ENCODE data around the gene AGBL1.

Gene AGBL1

GRCh38 chr15:86879250-86880229 lies 799.9 kb downstream of the AGBL1 start:
- H3K4me3 ChIP-seq = no peak overlapping the region
- peaks cover 22% of the 10 kb centered on the region for H3K4me1 ChIP-seq
- no peaks in the 10 kb centered on the region for H3K9me3 ChIP-seq
- no peaks in the 10 kb centered on the region for H3K36me3 ChIP-seq (replicated peaks)
- in situ Hi-C loops (cut with MboI; ENCODE audit: low sequenced_read_pairs) = no loop called here
- DNase-seq (ENCODE audit: low spot score in 2 of 2) = no peak
- no peaks in the 10 kb centered on the region for H3K27me3 ChIP-seq (ENCODE audit: low read depth)

GRCh38 chr15:86885616-86886015 lies 805.9 kb downstream of the AGBL1 start:
- no peaks in the 10 kb centered on the region for H3K36me3 ChIP-seq (replicated peaks)
- H3K4me1 ChIP-seq = no peaks in the 10 kb centered on the region
- H3K4me3 ChIP-seq = no peak overlapping the region
- DNase-seq (ENCODE audit: low spot score in 2 of 2) = no peak
- H3K9me3 ChIP-seq = no peaks in the 10 kb centered on the region
- in situ Hi-C loops (cut with MboI; ENCODE audit: low sequenced_read_pairs) = no loop called here
- H3K27me3 ChIP-seq (ENCODE audit: low read depth) = no peaks in the 10 kb centered on the region

GRCh38 chr15:86892774-86893449 lies 813.2 kb downstream of the AGBL1 start:
- Histone ChIP-seq H3K36me3 (replicated peaks) (no peaks in the 10 kb centered on the region), H3K4me1 (no peaks in the 10 kb centered on the region), H3K4me3 (no peak overlapping the region), H3K27me3 (ENCODE audit: low read depth) (no peaks in the 10 kb centered on the region), H3K9me3 (no peaks in the 10 kb centered on the region)
- in situ Hi-C loops (cut with MboI; ENCODE audit: low sequenced_read_pairs) = no loop called here
- no peak for DNase-seq (ENCODE audit: low spot score in 2 of 2)

GRCh38 chr15:86894269-86894668 lies 814.6 kb downstream of the AGBL1 start:
- H3K27me3 ChIP-seq (ENCODE audit: low read depth) = no peaks in the 10 kb centered on the region

GRCh38 chr15:86903642-86904421 lies 824.2 kb downstream of the AGBL1 start:
- H3K36me3 ChIP-seq (replicated peaks) = no peaks in the 10 kb centered on the region
- no peaks in the 10 kb centered on the region for H3K4me1 ChIP-seq
- DNase-seq (ENCODE audit: low spot score in 2 of 2) = no peak
- H3K9me3 ChIP-seq = peaks cover 6% of the 10 kb centered on the region; the same call in 1 of the 2 replicates
- H3K27me3 ChIP-seq (ENCODE audit: low read depth) = no peaks in the 10 kb centered on the region
- H3K4me3 ChIP-seq = no peak overlapping the region
- in situ Hi-C loops (cut with MboI; ENCODE audit: low sequenced_read_pairs) = no loop called here

More at GRCh38 chr15:86894269-86894668, 814.6 kb downstream of the AGBL1 start:
- Histone ChIP-seq H3K36me3 (replicated peaks) (no peaks in the 10 kb centered on the region), H3K4me3 (no peak overlapping the region), H3K9me3 (no peaks in the 10 kb centered on the region), H3K4me1 (no peaks in the 10 kb centered on the region)
- in situ Hi-C loops (cut with MboI; ENCODE audit: low sequenced_read_pairs) = no loop called here
- DNase-seq (ENCODE audit: low spot score in 2 of 2) = no peak

- no peaks in the 10 kb centered on the region for H3K27me3 ChIP-seq (ENCODE audit: low read depth)
- H3K36me3 ChIP-seq (replicated peaks) = no peaks in the 10 kb centered on the region
- H3K4me1 ChIP-seq = no peaks in the 10 kb centered on the region
- no peak for DNase-seq (ENCODE audit: low spot score in 2 of 2)
- no peak overlapping the region for H3K4me3 ChIP-seq
- in situ Hi-C loops (cut with MboI; ENCODE audit: low sequenced_read_pairs) = no loop called here
- H3K9me3 ChIP-seq = peaks cover 10% of the 10 kb centered on the region; the same call in 1 of the 2 replicates
Observed at GRCh38 chr15:86905625-86906256, 826.1 kb downstream of the AGBL1 start.

- peaks cover 10% of the 10 kb centered on the region; the same call in 1 of the 2 replicates for H3K9me3 ChIP-seq
- H3K36me3 ChIP-seq (replicated peaks) = no peaks in the 10 kb centered on the region
- no peaks in the 10 kb centered on the region for H3K4me1 ChIP-seq
- H3K4me3 ChIP-seq = no peak overlapping the region
- no peak for DNase-seq (ENCODE audit: low spot score in 2 of 2)
- no peaks in the 10 kb centered on the region for H3K27me3 ChIP-seq (ENCODE audit: low read depth)
- in situ Hi-C loops (cut with MboI; ENCODE audit: low sequenced_read_pairs) = no loop called here
Observed at GRCh38 chr15:86906376-86906775, 826.7 kb downstream of the AGBL1 start.

- Histone ChIP-seq H3K27me3 (ENCODE audit: low read depth) (no peaks in the 10 kb centered on the region), H3K4me1 (no peaks in the 10 kb centered on the region), H3K9me3 (peaks cover 10% of the 10 kb centered on the region; the same call in 1 of the 2 replicates), H3K36me3 (replicated peaks) (no peaks in the 10 kb centered on the region), H3K4me3 (no peak overlapping the region)
- DNase-seq (ENCODE audit: low spot score in 2 of 2) = no peak
- in situ Hi-C loops (cut with MboI; ENCODE audit: low sequenced_read_pairs) = no loop called here
Observed at GRCh38 chr15:86911022-86911421, 831.4 kb downstream of the AGBL1 start.

GRCh38 chr15:86912661-86913060 lies 833.0 kb downstream of the AGBL1 start:
- peaks cover 10% of the 10 kb centered on the region; the same call in 1 of the 2 replicates for H3K9me3 ChIP-seq
- DNase-seq (ENCODE audit: low spot score in 2 of 2) = no peak
- in situ Hi-C loops (cut with MboI; ENCODE audit: low sequenced_read_pairs) = no loop called here
- H3K4me3 ChIP-seq = no peak overlapping the region
- no peaks in the 10 kb centered on the region for H3K36me3 ChIP-seq (replicated peaks)
- H3K27me3 ChIP-seq (ENCODE audit: low read depth) = peaks cover 1% of the 10 kb centered on the region
- H3K4me1 ChIP-seq = no peaks in the 10 kb centered on the region

- Histone ChIP-seq H3K36me3 (replicated peaks) (no peaks in the 10 kb centered on the region), H3K9me3 (no peaks in the 10 kb centered on the region), H3K4me3 (no peak overlapping the region), H3K4me1 (no peaks in the 10 kb centered on the region), H3K27me3 (ENCODE audit: low read depth) (peaks cover 17% of the 10 kb centered on the region)
- peak; percentile 33 to 53 for DNase-seq (ENCODE audit: low spot score in 2 of 2)
- in situ Hi-C loops (cut with MboI; ENCODE audit: low sequenced_read_pairs) = no loop called here
Observed at GRCh38 chr15:86915811-86916331, 836.2 kb downstream of the AGBL1 start.

- Histone ChIP-seq H3K4me1 (no peaks in the 10 kb centered on the region), H3K27me3 (ENCODE audit: low read depth) (peaks cover 17% of the 10 kb centered on the region), H3K4me3 (no peak overlapping the region), H3K9me3 (no peaks in the 10 kb centered on the region), H3K36me3 (replicated peaks) (no peaks in the 10 kb centered on the region)
- no peak for DNase-seq (ENCODE audit: low spot score in 2 of 2)
- in situ Hi-C loops (cut with MboI; ENCODE audit: low sequenced_read_pairs) = no loop called here
Observed at GRCh38 chr15:86916671-86917360, 837.1 kb downstream of the AGBL1 start.

GRCh38 chr15:86917361-86917671 lies 837.6 kb downstream of the AGBL1 start:
- Histone ChIP-seq H3K4me3 (no peak overlapping the region), H3K27me3 (ENCODE audit: low read depth) (peaks cover 17% of the 10 kb centered on the region), H3K4me1 (no peaks in the 10 kb centered on the region), H3K36me3 (replicated peaks) (no peaks in the 10 kb centered on the region), H3K9me3 (no peaks in the 10 kb centered on the region)
- in situ Hi-C loops (cut with MboI; ENCODE audit: low sequenced_read_pairs) = no loop called here
- DNase-seq (ENCODE audit: low spot score in 2 of 2) = no peak

- Histone ChIP-seq H3K4me1 (no peaks in the 10 kb centered on the region), H3K27me3 (ENCODE audit: low read depth) (peaks cover 17% of the 10 kb centered on the region), H3K9me3 (no peaks in the 10 kb centered on the region), H3K4me3 (no peak overlapping the region), H3K36me3 (replicated peaks) (no peaks in the 10 kb centered on the region)
- in situ Hi-C loops (cut with MboI; ENCODE audit: low sequenced_read_pairs) = no loop called here
- no peak for DNase-seq (ENCODE audit: low spot score in 2 of 2)
Observed at GRCh38 chr15:86919581-86919980, 839.9 kb downstream of the AGBL1 start.
